GM23338 (cell line): Measurements from ENCODE around the gene DEFB127. TPM values are rescaled to one million over a fixed set of nuclear protein-coding genes. Genes with fewer than 3 reads are reported as not detected.

Experiments used
- ATAC-seq: fragments of 200-7000 bp; cut with Tn5 transposase; 3 replicates; pipeline ENCODE4 v1.9.1; 2020
- DNase-seq: peaks from one replicate; pipeline ENCODE4 v3.0.0-alpha.2; 2015; ENCODE audit warnings: low spot score
- H2AFZ ChIP-seq: fragments of 200-600 bp; sonication (generic); 2 replicates; pipeline ENCODE4 v1.8.0; 2016; ENCODE audit warnings: antibody characterized with exemption, mild to moderate bottlenecking, moderate library complexity
- H3F3A ChIP-seq: fragments of 200-600 bp; sonication (generic); replicated peaks from 2 replicates; pipeline ENCODE4 v1.8.0; 2017; ENCODE audit warnings: antibody characterized with exemption, mixed run types, low read depth
- H3K27ac ChIP-seq: fragments of 200-600 bp; sonication (generic); 2 replicates; pipeline ENCODE4 v1.6.1; 2016; ENCODE audit warnings: low read depth
- H3K27me3 ChIP-seq: fragments of 200-600 bp; sonication (generic); 2 replicates; pipeline ENCODE4 v1.8.0; 2016; ENCODE audit warnings: mild to moderate bottlenecking, mixed run types, moderate library complexity; ENCODE audit not compliant: insufficient read depth
- H3K36me3 ChIP-seq: fragments of 200-600 bp; sonication (generic); 2 replicates; pipeline ENCODE4 v1.8.0; 2016; ENCODE audit warnings: mild to moderate bottlenecking; ENCODE audit not compliant: insufficient read depth
- H3K4me1 ChIP-seq: fragments of 200-600 bp; sonication (generic); 2 replicates; pipeline ENCODE4 v1.8.0; 2016; ENCODE audit warnings: mild to moderate bottlenecking, moderate library complexity; ENCODE audit not compliant: insufficient read depth
- H3K4me2 ChIP-seq: fragments of 200-600 bp; sonication (generic); 2 replicates; pipeline ENCODE4 v1.7.1; 2017; ENCODE audit warnings: mixed run types
- H3K4me3 ChIP-seq: fragments of 200-600 bp; sonication (generic); 2 replicates; pipeline ENCODE4 v1.6.1; 2016; ENCODE audit warnings: mixed run types
- H3K79me2 ChIP-seq: fragments of 200-600 bp; sonication (generic); replicated peaks from 2 replicates; pipeline ENCODE4 v1.8.0; 2017; ENCODE audit warnings: mild to moderate bottlenecking; ENCODE audit not compliant: insufficient read depth
- H3K9me2 ChIP-seq: fragments of 200-600 bp; sonication (generic); 2 replicates; pipeline ENCODE4 v1.8.0; 2017; ENCODE audit not compliant: insufficient read depth
- H4K20me1 ChIP-seq: fragments of 200-600 bp; sonication (generic); replicated peaks from 2 replicates; pipeline ENCODE4 v1.8.0; 2017; ENCODE audit warnings: mild to moderate bottlenecking; ENCODE audit not compliant: insufficient read depth
- H3K27ac Mint-ChIP-seq: 2 replicates; pipeline ENCODE4 v1.8.0; 2020; ENCODE audit warnings: inconsistent platforms, mild to moderate bottlenecking, moderate library complexity, mixed read lengths
- H3K27me3 Mint-ChIP-seq: 3 replicates; pipeline ENCODE4 v1.8.0; 2022; ENCODE audit warnings: low read depth, mild to moderate bottlenecking, moderate library complexity, mixed read lengths, inconsistent platforms; ENCODE audit not compliant: insufficient read depth, poor library complexity
- H3K36me3 Mint-ChIP-seq: 3 replicates; pipeline ENCODE4 v1.8.0; 2021; ENCODE audit warnings: low read depth, mild to moderate bottlenecking, inconsistent platforms, moderate library complexity, mixed read lengths
- H3K4me1 Mint-ChIP-seq: 3 replicates; pipeline ENCODE4 v1.8.0; 2020; ENCODE audit warnings: mild to moderate bottlenecking, inconsistent platforms, mixed read lengths
- H3K4me3 Mint-ChIP-seq: 3 replicates; pipeline ENCODE4 v1.8.0; 2021; ENCODE audit warnings: moderate library complexity, mild to moderate bottlenecking, inconsistent platforms, mixed read lengths
- H3K9me3 Mint-ChIP-seq: 3 replicates; pipeline ENCODE4 v1.8.0; 2020; ENCODE audit warnings: moderate library complexity, mild to moderate bottlenecking, inconsistent platforms, mixed read lengths
- CREB1 ChIP-seq: fragments of 250-450 bp; sonication (Bioruptor Pico); IDR thresholded peaks from 2 replicates; pipeline ENCODE4 v1.5.0; 2020; ENCODE audit warnings: low read depth, mild to moderate bottlenecking, moderate library complexity
- EZH2 ChIP-seq: fragments of 200-600 bp; sonication (generic); IDR thresholded peaks from one replicate; pipeline ENCODE4 v1.8.0; 2017; ENCODE audit warnings: antibody characterized with exemption, mild to moderate bottlenecking, low read depth; ENCODE audit not compliant: unreplicated experiment
- EZH2phosphoT487 ChIP-seq: fragments of 200-600 bp; sonication (generic); IDR thresholded peaks from one replicate; pipeline ENCODE4 v1.8.1; 2018; ENCODE audit warnings: antibody characterized with exemption; ENCODE audit not compliant: unreplicated experiment
- JUNB ChIP-seq: IDR thresholded peaks from one replicate; pipeline ENCODE4 v1.6.1; 2016; ENCODE audit warnings: antibody characterized with exemption; ENCODE audit not compliant: unreplicated experiment
- NANOG ChIP-seq: IDR thresholded peaks from 2 replicates; pipeline ENCODE4 v1.6.1; 2016; ENCODE audit warnings: antibody characterized with exemption, borderline replicate concordance
- POLR2AphosphoS5 ChIP-seq: IDR thresholded peaks from 2 replicates; pipeline ENCODE4 v1.6.1; 2016; ENCODE audit warnings: antibody characterized with exemption, low read depth
- STAT1 ChIP-seq: IDR thresholded peaks from one replicate; pipeline ENCODE4 v1.6.1; 2016; ENCODE audit warnings: antibody characterized with exemption; ENCODE audit not compliant: unreplicated experiment
- ZNF114 ChIP-seq: fragments of 250-450 bp; sonication (Bioruptor Pico); IDR thresholded peaks from 2 replicates; pipeline ENCODE4 v1.5.0; 2020; ENCODE audit warnings: mild to moderate bottlenecking, moderate library complexity
- ZNF331 ChIP-seq: fragments of 250-450 bp; sonication (Bioruptor Pico); IDR thresholded peaks from 2 replicates; pipeline ENCODE4 v1.5.0; 2020; ENCODE audit warnings: low read depth, mild to moderate bottlenecking, moderate library complexity
- polyA plus RNA-seq: library from polyadenylated mRNA; unstranded; fragments of >200 nt; fragmentation: Nextera tagmentation; extraction: Ambion mirVana; gene quantifications from 2 replicates; pipeline ENCODE4 v1.2.1, GENCODE V29; 2016
- total RNA-seq: library from RNA; depleted of rRNA; stranded (reverse); fragments of >200 nt; shearing (Covaris generic); gene quantifications from 2 replicates; pipeline ENCODE4 v1.2.3, GENCODE V29; 2014
- TF ChIP-seq, protein P1 (sequence below): IDR thresholded peaks from 2 replicates; pipeline ENCODE4 v1.6.1; 2016; ENCODE audit warnings: antibody characterized with exemption
- TF ChIP-seq, protein P2 (sequence below), 2 experiments: fragments of 200-600 bp in 1 of 2; sonication (generic) in 1 of 2; conservative IDR thresholded peaks; 2 replicates each; pipeline versions ENCODE4 v1.5.1 to v1.6.1; 2016 to 2017; ENCODE audit warnings: antibody characterized with exemption in 2 of 2, low read depth in 2 of 2, mild to moderate bottlenecking in 2 of 2, moderate library complexity in 1 of 2
- TF ChIP-seq, protein P3 (sequence below): IDR thresholded peaks from one replicate; pipeline ENCODE4 v1.6.1; 2018; ENCODE audit warnings: antibody characterized with exemption; ENCODE audit not compliant: unreplicated experiment
- TF ChIP-seq, protein P4 (sequence below): fragments of 250-450 bp; sonication (Bioruptor Pico); IDR thresholded peaks from 2 replicates; pipeline ENCODE4 v1.5.0; 2020; ENCODE audit warnings: mild to moderate bottlenecking, moderate library complexity

Gene DEFB127
- total and polyA plus RNA-seq, 2 experiments from 2014 or later: not detected

DNA sequence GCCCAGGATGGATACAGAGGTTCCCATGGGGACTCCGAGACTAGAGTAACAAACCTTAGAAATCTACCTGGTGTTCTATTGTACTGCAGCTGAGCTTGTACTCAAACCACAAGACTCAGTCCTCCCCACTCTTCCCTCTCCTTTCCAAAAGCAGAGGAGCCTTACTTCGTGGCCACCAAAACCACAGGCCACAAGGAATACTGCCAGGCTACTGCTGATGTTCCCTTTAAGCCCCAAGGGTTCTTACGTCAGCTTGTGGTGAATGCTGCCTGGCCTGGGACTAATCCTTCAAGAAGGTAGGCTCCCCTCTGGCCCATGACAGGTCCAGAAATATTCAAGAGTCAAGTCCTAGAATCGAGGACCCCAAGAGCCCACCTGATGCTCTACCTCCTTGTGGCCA, 42.7 kb downstream of the DEFB127 start:
- Histone ChIP-seq H3K4me3 (no peak overlapping the region), H3K9me2 (no peaks in the 10 kb centered on the region), H4K20me1 (no peaks in the 10 kb centered on the region; the same call in 1 of the 2 replicates), H3K4me2 (no peak overlapping the region), H3K4me1 (no peaks in the 10 kb centered on the region), H3K27me3 (peaks cover 32% of the 10 kb centered on the region), H2AFZ (no peak overlapping the region), H3K27ac (no peak overlapping the region), H3F3A (no peaks in the 10 kb centered on the region), H3K79me2 (no peaks in the 10 kb centered on the region), H3K36me3 (no peaks in the 10 kb centered on the region)
- DNase-seq (no peak), ATAC-seq (no peak)
- Mint-ChIP-seq H3K4me1 (no peaks in the 10 kb centered on the region), H3K9me3 (peaks cover 3% of the 10 kb centered on the region; the same call in 1 of the 3 replicates), H3K27me3 (peaks cover 2% of the 10 kb centered on the region), H3K27ac (no peak overlapping the region), H3K36me3 (no peaks in the 10 kb centered on the region), H3K4me3 (no peak overlapping the region)
- TF ChIP-seq CREB1 (CRISPR knock-in tag) (no peak), EZH2phosphoT487 (no peak), ZNF114 (CRISPR knock-in tag) (no peak), JUNB (no peak), EZH2 (no peak), NANOG (no peak), POLR2AphosphoS5 (no peak), STAT1 (no peak), ZNF331 (CRISPR knock-in tag) (no peak)
- TF ChIP-seq, protein P1, sequence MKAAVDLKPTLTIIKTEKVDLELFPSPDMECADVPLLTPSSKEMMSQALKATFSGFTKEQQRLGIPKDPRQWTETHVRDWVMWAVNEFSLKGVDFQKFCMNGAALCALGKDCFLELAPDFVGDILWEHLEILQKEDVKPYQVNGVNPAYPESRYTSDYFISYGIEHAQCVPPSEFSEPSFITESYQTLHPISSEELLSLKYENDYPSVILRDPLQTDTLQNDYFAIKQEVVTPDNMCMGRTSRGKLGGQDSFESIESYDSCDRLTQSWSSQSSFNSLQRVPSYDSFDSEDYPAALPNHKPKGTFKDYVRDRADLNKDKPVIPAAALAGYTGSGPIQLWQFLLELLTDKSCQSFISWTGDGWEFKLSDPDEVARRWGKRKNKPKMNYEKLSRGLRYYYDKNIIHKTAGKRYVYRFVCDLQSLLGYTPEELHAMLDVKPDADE: no peak
- TF ChIP-seq, protein P2, sequence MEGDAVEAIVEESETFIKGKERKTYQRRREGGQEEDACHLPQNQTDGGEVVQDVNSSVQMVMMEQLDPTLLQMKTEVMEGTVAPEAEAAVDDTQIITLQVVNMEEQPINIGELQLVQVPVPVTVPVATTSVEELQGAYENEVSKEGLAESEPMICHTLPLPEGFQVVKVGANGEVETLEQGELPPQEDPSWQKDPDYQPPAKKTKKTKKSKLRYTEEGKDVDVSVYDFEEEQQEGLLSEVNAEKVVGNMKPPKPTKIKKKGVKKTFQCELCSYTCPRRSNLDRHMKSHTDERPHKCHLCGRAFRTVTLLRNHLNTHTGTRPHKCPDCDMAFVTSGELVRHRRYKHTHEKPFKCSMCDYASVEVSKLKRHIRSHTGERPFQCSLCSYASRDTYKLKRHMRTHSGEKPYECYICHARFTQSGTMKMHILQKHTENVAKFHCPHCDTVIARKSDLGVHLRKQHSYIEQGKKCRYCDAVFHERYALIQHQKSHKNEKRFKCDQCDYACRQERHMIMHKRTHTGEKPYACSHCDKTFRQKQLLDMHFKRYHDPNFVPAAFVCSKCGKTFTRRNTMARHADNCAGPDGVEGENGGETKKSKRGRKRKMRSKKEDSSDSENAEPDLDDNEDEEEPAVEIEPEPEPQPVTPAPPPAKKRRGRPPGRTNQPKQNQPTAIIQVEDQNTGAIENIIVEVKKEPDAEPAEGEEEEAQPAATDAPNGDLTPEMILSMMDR (conservative IDR thresholded peaks at IDR 0.05; ENCODE audit: low read depth in 2 of 2): no peak
- TF ChIP-seq, protein P3, sequence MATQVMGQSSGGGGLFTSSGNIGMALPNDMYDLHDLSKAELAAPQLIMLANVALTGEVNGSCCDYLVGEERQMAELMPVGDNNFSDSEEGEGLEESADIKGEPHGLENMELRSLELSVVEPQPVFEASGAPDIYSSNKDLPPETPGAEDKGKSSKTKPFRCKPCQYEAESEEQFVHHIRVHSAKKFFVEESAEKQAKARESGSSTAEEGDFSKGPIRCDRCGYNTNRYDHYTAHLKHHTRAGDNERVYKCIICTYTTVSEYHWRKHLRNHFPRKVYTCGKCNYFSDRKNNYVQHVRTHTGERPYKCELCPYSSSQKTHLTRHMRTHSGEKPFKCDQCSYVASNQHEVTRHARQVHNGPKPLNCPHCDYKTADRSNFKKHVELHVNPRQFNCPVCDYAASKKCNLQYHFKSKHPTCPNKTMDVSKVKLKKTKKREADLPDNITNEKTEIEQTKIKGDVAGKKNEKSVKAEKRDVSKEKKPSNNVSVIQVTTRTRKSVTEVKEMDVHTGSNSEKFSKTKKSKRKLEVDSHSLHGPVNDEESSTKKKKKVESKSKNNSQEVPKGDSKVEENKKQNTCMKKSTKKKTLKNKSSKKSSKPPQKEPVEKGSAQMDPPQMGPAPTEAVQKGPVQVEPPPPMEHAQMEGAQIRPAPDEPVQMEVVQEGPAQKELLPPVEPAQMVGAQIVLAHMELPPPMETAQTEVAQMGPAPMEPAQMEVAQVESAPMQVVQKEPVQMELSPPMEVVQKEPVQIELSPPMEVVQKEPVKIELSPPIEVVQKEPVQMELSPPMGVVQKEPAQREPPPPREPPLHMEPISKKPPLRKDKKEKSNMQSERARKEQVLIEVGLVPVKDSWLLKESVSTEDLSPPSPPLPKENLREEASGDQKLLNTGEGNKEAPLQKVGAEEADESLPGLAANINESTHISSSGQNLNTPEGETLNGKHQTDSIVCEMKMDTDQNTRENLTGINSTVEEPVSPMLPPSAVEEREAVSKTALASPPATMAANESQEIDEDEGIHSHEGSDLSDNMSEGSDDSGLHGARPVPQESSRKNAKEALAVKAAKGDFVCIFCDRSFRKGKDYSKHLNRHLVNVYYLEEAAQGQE: no peak
- TF ChIP-seq, protein P4, sequence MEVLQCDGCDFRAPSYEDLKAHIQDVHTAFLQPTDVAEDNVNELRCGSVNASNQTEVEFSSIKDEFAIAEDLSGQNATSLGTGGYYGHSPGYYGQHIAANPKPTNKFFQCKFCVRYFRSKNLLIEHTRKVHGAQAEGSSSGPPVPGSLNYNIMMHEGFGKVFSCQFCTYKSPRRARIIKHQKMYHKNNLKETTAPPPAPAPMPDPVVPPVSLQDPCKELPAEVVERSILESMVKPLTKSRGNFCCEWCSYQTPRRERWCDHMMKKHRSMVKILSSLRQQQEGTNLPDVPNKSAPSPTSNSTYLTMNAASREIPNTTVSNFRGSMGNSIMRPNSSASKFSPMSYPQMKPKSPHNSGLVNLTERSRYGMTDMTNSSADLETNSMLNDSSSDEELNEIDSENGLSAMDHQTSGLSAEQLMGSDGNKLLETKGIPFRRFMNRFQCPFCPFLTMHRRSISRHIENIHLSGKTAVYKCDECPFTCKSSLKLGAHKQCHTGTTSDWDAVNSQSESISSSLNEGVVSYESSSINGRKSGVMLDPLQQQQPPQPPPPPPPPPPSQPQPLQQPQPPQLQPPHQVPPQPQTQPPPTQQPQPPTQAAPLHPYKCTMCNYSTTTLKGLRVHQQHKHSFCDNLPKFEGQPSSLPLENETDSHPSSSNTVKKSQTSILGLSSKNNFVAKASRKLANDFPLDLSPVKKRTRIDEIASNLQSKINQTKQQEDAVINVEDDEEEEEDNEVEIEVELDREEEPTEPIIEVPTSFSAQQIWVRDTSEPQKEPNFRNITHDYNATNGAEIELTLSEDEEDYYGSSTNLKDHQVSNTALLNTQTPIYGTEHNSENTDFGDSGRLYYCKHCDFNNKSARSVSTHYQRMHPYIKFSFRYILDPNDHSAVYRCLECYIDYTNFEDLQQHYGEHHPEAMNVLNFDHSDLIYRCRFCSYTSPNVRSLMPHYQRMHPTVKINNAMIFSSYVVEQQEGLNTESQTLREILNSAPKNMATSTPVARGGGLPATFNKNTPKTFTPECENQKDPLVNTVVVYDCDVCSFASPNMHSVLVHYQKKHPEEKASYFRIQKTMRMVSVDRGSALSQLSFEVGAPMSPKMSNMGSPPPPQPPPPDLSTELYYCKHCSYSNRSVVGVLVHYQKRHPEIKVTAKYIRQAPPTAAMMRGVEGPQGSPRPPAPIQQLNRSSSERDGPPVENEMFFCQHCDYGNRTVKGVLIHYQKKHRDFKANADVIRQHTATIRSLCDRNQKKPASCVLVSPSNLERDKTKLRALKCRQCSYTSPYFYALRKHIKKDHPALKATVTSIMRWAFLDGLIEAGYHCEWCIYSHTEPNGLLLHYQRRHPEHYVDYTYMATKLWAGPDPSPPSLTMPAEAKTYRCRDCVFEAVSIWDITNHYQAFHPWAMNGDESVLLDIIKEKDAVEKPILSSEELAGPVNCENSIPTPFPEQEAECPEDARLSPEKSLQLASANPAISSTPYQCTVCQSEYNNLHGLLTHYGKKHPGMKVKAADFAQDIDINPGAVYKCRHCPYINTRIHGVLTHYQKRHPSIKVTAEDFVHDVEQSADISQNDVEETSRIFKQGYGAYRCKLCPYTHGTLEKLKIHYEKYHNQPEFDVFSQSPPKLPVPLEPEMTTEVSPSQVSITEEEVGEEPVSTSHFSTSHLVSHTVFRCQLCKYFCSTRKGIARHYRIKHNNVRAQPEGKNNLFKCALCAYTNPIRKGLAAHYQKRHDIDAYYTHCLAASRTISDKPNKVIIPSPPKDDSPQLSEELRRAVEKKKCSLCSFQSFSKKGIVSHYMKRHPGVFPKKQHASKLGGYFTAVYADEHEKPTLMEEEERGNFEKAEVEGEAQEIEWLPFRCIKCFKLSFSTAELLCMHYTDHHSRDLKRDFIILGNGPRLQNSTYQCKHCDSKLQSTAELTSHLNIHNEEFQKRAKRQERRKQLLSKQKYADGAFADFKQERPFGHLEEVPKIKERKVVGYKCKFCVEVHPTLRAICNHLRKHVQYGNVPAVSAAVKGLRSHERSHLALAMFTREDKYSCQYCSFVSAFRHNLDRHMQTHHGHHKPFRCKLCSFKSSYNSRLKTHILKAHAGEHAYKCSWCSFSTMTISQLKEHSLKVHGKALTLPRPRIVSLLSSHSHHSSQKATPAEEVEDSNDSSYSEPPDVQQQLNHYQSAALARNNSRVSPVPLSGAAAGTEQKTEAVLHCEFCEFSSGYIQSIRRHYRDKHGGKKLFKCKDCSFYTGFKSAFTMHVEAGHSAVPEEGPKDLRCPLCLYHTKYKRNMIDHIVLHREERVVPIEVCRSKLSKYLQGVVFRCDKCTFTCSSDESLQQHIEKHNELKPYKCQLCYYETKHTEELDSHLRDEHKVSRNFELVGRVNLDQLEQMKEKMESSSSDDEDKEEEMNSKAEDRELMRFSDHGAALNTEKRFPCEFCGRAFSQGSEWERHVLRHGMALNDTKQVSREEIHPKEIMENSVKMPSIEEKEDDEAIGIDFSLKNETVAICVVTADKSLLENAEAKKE (CRISPR knock-in tag): no peak
